ENCODE results near the gene ATG9A. TPM values are rescaled to one million over a fixed set of nuclear protein-coding genes. Genes with fewer than 3 reads are reported as not detected.

ATG9A gene
- total RNA-seq, 1 donor from 2014 or later = 79.4 TPM

DNA sequence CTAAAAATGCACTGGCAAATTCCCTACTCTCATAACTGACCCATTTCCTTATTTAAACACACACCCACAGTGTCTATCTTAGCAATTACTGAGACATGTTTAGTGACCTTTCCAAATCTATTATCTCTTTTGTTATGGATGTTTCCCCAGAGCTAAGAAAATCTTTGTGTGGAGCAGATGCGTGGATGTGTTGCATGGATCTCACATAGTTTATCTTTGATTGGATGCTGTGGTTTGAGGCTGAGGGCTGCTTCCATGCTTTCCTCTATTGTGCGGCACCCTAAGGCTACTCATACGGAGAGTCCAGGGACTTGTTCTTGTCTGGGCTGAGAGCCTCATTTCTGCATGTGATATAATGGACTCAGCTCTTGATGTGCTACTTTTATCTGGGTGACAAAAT lies 4.9 kb upstream of the ATG9A start:
- DNase-seq (ENCODE audit: missing footprints) (no peak), ATAC-seq (no peak)
- intact Hi-C loops (cut with DNase I) = no loop called here

DNA sequence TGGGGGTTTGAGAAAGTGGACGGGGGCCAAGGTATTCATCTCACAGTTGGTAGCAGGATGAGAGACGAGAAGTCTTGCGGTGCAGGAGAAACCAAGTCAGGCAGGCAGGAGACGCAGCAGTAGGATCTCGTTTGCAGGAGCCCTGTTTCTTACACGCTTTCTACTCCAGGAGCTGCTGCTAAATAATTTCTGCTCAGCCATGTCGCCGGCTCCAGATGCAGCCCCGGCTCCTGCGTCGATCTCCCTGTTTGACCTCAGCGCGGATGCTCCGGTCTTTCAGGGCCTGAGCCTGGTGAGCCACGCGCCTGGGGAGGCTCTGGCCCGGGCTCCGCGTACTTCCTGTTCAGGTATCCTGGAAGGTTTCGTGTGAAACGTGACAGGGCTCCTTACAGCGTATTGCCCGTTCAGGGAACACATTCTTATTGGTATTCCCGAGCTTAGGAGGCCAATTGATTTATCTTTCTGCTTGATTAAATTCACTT lies 664 bp upstream of the ATG9A start:
- ATAC-seq = no peak
- peak; percentile 86 for DNase-seq (ENCODE audit: missing footprints)
- intact Hi-C loops (cut with DNase I) = no loop called here

DNA sequence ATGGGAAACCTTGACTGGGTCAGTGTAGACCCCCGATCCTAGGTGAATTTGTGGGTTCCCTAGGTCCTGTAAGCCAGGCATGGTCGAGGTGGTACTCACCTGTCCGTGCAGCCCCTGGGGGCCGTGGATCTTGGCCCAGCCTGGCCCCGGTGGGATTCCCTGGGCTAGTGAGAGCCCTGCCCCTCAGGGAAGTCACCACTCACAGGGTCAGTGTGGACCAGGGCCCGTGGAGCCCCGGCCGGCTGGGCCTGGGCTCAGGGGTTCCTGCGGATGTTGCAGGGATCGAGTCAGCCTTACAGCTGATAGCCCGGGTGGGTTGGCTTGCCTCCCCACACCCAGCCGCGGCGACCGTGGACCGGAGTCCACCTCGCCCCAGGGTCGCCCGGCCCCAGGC lies 528 bp downstream of the ATG9A start:
- ATAC-seq (no peak), DNase-seq (ENCODE audit: missing footprints) (no peak)
- intact Hi-C loops (cut with DNase I) = loop anchor here (2.0 to 5.0 kb wide), 2 partner anchors 22 to 48 kb away; partner anchors contain the start of genes DNAJB2 and ZFAND2B

DNA sequence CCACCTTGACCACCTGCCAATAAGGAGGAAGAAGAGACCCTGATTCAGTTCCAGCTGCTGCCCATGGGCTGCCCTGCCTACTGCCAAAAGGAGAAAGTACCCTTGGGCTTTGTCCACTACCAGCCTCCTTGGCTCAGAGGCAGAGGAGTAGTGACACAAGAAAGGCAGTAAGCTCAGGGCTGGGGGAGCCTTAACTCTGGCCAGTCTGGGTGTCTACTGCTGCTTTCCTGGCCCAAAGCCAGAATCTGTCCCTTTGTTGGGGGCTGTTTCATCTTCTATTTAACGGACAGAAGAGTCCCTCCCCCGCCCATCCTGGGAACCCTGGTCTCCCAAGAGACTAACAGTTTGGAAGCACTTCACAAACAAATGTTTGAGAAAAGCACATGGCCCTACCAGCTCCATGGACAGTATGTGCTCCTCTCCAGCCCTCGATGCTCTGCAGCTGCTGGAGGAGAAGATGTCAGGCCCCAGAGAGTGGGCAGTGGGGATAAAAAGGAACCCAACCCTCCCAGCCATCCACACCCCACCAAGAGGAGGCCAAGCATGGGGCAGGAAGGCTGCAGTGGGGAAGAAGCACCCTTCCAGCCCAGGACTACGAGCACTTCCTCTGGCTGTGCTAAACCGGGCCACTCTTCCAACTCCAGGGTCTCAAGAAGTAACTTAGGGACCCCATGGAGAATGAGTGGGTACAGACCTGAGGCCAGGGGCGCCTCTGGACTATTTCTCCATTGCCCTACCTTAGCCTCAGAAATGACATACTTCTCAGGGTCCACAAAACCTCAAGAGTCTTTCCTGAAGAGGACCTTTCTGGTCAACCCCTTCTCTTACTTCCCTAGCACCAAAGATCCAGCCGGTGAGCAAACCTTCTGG lies 1.2 kb downstream of the ATG9A start:
- intact Hi-C loops (cut with DNase I) = loop anchor here (2.0 to 5.0 kb wide), 2 partner anchors 21 to 49 kb away; partner anchors contain the start of genes DNAJB2 and ZFAND2B
- DNase-seq (ENCODE audit: missing footprints) (no peak), ATAC-seq (no peak)

DNA sequence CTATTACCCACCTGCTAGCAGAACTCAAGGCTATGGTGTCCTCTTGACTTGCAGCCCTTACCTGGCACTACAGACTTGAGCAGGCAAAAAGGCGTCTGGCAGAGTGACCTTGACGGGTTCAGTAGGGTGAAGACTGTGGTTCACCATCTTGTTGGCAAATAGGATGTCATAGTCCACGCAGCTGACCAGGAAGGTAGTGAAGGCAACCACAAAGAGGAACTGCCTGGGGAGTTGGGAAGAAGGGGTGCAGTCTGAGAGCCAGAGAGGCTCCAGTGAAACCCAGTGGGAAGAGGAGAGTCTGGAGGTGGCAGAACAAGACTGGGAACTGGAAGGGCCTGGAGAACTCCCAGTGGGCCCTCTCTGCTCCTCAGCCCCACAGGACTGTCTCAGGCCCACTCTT lies 4.1 kb downstream of the ATG9A start:
- intact Hi-C loops (cut with DNase I) = loop anchor here (5.0 kb wide), 1 partner anchor 52 kb away; the partner anchor contains the start of gene DNAJB2
- ATAC-seq (no peak), DNase-seq (ENCODE audit: missing footprints) (no peak)

DNA sequence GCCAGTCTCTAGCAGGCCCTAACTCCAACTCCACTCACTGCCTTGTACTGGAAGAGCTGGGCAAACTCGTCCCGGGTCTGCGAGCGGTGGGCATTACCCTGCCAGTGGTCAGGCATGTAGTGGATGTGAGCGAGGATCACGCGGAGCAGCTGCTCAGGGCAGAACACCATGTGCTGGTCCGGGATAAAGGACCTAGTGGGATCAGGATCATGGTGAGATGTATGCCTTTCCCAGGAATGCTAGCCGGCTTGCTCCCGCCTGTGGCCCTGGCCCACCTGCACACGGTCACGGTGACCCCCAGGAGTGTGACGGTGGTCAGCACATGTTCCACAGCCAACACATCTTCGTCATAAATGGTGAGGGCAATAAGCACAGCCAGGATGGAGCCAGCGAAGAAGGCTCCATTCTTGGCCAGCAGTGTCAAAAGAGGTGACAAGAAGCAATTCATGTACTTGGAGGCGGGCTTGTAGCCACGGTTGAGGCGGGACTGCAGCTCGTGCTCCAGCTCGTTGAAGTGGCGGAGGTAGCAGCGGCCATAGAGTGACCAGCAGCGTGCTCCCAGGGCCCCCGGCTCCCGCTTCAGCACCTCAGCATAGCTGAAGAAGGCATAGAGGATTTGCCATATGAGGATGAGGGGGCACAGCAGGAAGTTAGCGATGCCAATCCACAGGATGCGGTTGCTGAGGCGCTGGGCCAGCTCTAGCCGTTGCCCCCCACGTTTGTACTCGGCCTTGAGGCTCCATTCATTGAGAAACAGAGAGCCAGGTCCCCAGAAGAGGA lies 5.4 kb downstream of the ATG9A start:
- intact Hi-C loops (cut with DNase I) = no loop called here
- DNase-seq (ENCODE audit: missing footprints) (no peak), ATAC-seq (no peak)

DNA sequence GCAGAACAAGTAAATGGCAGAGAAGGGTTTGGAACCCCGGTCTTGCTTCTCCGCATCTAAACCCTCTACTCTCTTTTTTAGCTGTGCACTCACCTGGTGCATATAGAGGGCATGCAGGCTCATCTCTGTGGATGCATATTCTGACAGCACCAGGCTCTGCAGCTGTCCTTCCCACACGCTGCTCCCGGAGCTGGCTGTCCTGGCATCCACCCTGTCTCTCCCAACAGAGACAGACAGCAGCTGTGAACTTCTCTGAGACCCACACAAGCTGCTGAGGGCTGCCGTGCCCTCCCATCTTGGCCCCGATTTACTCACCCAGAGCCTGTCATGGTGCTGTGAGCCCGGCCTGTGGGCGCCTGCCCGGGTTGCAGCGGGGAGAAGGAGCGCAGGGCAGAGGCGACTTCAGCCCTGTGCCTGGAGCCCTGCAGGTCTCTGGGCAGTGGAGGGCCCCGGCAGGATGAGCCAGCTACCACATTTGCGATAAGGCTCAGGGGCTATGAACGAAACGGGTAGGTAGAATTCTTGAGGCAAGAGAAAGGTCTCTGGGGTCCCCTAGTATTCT lies 7.4 kb downstream of the ATG9A start:
- intact Hi-C loops (cut with DNase I) = no loop called here
- DNase-seq (ENCODE audit: missing footprints) = no peak

DNA sequence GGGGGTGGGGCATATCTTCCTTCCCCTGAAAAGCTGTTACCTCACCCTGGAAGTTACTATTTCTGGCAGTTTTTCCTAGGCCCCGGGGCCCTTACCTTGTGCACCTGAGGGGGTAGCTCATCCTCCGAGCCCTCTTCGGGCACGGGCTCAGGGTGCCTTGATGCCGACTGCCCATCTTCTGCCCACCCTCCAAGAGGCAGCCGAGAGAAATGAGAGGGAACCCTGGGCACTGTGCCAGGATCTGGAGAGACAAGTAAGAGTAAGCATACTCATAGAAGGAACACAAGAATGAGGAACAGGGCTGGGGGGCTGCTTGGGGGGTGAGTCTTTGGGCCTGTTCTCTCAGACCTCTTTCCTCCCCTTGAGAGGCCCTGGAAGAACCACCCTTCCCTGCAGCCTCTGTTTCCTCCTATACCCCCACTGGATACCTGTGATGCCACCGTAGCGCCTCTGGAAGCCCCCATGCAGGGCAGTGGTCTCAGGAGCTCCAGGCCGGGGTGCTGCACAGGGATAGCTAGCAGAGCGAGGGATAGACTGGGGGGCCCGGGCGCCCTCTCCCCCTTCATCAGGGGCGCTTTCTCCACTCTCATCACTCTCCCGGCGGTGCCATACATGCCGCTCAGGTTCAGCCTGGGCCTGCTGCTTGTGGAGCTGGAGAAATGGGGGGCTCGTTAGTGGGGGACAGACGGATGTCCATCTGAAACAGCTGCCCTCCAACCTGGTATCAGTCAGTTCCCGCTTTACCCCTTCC lies 8.6 kb downstream of the ATG9A start:
- intact Hi-C loops (cut with DNase I) = no loop called here
- ATAC-seq (no peak), DNase-seq (ENCODE audit: missing footprints) (no peak)

More for the DNA sequence above, 7.4 kb downstream of the ATG9A start:
- ATAC-seq = no peak

DNA sequence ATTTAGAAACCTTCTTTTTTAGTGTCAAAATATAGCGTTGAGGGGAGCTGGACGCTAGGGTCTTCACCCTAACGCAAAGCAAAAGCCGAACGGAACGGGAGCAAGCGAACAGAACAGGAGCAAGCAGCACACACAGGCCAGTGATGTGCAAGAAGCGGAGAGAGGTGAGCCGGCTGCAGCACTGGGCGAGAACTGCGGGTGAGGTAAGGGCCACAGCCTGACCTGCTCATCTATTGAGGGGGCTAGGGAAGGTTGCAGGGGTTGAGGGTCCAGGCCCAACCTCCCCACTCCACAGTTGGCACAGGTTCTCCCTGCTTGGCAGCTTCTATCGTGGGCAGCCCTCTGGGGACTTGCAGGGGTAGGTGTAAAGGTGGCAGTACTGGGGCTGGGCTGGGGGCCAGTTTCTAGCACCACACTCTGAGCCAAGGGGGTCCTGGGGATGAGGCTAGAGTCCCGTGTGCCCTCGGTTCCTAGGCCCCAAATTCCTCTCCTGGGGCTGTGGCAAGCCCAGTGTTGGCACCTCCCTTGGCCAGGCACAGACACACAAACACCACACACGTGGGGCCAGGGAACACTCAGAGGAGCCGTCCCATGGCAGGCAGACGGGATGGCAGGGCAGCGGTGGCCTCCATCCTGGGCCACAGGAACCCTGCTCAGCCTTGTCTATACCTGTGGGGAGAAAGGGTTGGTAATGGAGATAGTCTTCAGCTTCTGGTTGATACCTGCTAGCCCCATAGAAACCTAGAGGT lies 9.5 kb downstream of the ATG9A start:
- intact Hi-C loops (cut with DNase I) = no loop called here
- no peak for DNase-seq (ENCODE audit: missing footprints)
- no peak for ATAC-seq

DNA sequence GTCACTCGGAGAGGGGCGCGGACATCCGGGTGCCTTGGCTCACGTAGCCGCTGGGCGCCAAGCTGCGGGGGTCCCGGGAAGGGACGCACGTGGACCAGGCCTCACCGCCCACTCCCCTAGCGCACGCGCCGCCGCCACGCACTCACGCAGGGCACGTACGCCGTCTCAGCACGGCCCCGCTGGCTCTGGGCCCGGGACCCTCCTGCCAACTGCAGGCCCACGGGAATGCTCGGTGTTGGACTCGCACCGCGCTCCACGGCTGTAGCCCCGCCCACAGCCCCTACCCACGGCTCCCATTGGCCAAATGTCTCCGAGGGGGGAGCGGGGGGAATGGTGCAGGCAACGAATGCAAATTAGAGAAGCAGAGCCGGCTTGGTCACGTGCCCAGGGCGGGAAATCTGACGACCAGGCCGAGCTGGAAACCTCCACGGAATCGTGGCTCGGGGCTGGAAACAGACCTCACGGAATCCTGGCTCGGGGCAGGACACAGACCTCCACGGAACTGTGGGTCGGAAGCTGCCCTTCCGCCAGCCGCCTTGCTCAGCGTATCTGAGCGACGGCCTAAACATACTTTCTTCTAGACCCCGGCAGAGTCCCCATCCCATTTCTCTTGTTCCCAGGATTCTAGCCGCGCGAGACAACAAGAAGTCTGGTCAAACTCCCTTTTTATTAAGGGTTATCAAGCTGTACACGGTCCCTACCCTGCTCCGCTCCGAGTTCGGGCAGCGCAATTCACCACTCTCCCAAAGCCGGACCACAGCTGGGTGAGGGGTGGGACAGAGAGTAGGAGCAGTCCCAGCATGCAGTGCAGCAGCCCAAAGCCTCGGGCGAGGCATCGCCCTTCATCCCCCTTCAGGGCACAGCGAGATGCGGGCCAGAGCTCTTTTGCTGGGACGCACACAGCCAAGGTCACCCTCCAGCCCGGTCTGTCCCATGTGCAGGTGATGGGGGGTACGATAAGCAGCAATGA lies 10.4 kb downstream of the ATG9A start, which contains the start of gene ABCB6:
TSS of gene ABCB6 (minus strand) at position 227 of the 970 bp plus-strand sequence. CDS start 285 bp downstream, outside the sequence.
- intact Hi-C loops (cut with DNase I) = no loop called here
- ATAC-seq (peak; percentile 93), DNase-seq (ENCODE audit: missing footprints) (peak; percentile 97)

DNA sequence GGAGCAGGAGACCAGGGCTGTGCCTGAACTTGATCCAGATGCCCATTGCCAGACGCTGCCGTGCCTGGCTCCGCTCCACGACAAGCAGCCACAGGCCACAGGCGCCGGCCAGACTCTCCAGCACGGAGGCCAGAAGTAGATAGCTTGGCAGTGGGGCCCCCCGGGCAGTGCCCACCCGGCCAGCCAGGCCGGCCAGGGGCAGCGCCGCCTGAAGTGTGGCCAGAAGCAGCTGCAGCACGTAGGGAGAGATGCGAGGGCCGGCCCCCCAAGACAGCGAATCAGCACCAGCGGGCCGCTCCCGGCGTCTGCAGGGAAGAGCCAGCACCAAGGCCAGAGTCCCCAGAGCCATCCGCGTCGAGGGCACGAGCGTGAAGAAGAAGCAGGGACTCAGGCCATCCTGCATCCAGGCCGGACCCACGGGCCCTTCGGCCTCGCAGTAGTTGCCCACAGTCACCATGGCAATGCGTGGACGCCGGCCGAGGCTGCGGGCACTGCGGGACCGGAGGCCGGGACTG lies 11.2 kb downstream of the ATG9A start:
- ATAC-seq (peak; percentile 36), DNase-seq (ENCODE audit: missing footprints) (peak; percentile 85)
- intact Hi-C loops (cut with DNase I) = no loop called here

DNA sequence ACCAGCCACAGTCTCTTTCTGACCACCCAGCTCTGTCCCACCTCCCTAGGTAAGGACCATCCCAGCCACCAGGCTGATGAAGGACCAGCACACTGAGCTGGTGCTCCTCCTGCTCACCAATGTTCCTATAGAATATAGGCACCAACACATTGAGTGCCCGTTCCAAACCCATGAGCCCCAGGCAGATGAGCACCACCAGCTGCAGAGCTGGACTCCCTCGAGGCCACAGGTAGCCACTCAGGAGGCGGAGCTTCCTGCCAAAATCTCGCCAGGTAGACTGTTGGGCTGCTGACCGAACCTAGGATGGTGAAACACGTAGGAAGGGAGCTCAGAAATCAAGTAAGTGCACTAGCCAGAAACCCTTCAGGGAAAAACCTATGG lies 12.9 kb downstream of the ATG9A start:
- intact Hi-C loops (cut with DNase I) = no loop called here
- no peak for ATAC-seq

DNA sequence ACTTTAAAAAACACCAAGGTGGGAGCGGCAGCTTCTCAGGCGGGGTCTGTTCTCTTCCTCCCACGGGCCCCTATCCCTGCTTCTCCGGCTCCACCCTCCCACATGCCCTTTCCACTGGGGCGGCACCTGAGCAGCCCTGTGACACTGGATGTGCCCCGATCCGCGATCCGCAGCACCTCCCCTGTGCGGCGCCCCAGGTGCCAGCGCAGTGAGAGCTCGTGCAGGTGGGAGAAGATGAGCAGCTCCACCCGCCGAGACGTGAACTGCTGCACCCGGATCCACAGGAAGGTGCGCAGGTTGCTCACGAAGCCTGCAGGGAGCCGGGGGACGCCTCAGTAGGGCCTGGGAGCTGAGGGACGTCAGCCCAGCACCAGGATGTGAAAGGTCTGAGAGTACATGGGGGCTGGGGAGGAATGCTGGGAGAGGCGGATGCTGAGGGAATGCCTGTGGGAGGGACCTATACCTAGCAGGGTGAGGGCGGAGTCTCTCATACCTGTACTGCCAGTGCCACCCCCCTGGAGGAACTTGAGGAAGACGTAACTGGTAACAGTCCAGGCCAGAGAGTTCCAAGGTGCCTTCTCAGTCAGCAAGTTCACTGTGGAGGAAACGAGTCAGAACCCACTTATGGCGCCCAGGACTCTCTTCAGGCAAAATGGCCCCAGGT lies 13.4 kb downstream of the ATG9A start:
- intact Hi-C loops (cut with DNase I) = no loop called here
- ATAC-seq (no peak), DNase-seq (ENCODE audit: missing footprints) (no peak)

More for the DNA sequence above, 12.9 kb downstream of the ATG9A start:
- no peak for DNase-seq (ENCODE audit: missing footprints)

DNA sequence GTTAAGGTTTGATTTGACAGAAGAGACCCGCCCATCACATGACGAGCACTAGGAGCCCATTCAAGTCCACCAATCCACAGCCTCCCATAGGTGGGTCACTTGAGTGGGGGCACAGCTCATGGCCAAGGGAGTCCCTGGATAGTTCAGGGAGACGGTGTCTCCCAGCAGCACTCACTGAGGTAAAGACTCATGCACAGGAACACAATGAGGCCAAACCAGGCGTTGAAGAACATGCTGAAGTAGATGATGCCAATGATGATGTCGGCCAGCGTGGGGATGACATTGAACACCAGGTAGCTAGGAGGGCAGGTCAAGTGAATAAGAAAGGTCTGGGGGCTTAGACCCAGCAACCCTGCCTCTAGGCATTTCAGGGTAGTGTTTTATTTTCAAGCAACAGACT lies 14.7 kb downstream of the ATG9A start:
- ATAC-seq (no peak), DNase-seq (ENCODE audit: missing footprints) (no peak)
- intact Hi-C loops (cut with DNase I) = no loop called here

DNA sequence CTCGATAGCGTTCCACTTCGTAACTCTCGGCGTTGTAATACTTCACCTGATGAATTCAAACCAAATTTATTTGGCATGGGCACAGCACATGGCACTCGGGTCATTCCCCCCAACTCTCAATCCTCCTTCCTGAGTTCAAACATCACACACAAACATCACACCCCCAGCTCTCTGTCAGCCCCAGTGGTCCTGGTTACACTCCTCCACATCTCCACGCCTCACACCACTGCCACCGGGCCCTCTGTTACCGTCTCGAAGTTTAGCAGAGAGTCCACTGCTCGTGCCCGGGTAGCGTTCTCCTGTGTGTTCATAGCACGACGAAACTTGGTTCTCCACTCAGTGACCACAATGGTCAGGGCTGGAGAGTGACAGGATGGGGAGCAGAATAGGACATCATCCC lies 15.3 kb downstream of the ATG9A start:
- DNase-seq (ENCODE audit: missing footprints) (no peak), ATAC-seq (no peak)
- intact Hi-C loops (cut with DNase I) = no loop called here

DNA sequence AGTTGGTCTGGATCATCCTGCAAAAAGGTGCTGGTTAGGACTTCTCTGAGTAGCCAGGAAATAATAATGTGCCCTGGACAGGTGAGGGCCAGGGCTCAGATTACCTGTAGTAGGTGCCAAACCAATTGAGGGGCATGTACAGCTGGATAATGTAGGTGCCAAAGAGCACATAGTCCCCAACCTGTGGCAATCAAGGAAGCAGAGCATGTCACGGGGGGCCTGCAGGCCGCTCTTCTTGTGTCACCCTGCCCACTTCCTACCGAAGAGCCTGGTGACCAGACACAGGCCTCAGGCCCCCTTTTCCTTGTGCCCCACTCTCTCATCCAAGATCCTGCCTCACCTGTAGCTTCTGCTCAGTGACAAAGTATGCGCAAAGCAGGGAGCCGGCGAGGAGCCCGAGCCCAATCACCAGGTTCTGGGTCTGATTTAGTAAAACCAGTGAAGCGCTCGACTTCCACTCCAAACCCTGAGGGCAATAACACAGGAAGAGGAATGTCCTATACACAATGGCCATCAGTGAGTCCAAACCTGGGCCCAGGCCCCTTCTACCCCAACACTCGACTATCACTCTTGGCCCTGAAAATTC lies 15.9 kb downstream of the ATG9A start:
- ATAC-seq (no peak), DNase-seq (ENCODE audit: missing footprints) (no peak)
- intact Hi-C loops (cut with DNase I) = no loop called here

Data from Right ventricle myocardium inferior (tissue), 1 donor.